GM23338 (cell line): ENCODE results near the gene ELAVL2. TPM values are rescaled to one million over a fixed set of nuclear protein-coding genes. Genes with fewer than 3 reads are reported as not detected.

Experiments
- ATAC-seq: fragments of 200-7000 bp; cut with Tn5 transposase; 3 replicates; pipeline ENCODE4 v1.9.1; 2020
- DNase-seq: peaks from one replicate; pipeline ENCODE4 v3.0.0-alpha.2; 2015; ENCODE audit warnings: low spot score
- H2AFZ ChIP-seq: fragments of 200-600 bp; sonication (generic); 2 replicates; pipeline ENCODE4 v1.8.0; 2016; ENCODE audit warnings: antibody characterized with exemption, mild to moderate bottlenecking, moderate library complexity
- H3F3A ChIP-seq: fragments of 200-600 bp; sonication (generic); replicated peaks from 2 replicates; pipeline ENCODE4 v1.8.0; 2017; ENCODE audit warnings: antibody characterized with exemption, mixed run types, low read depth
- H3K27ac ChIP-seq: fragments of 200-600 bp; sonication (generic); 2 replicates; pipeline ENCODE4 v1.6.1; 2016; ENCODE audit warnings: low read depth
- H3K27me3 ChIP-seq: fragments of 200-600 bp; sonication (generic); 2 replicates; pipeline ENCODE4 v1.8.0; 2016; ENCODE audit warnings: mild to moderate bottlenecking, mixed run types, moderate library complexity; ENCODE audit not compliant: insufficient read depth
- H3K36me3 ChIP-seq: fragments of 200-600 bp; sonication (generic); 2 replicates; pipeline ENCODE4 v1.8.0; 2016; ENCODE audit warnings: mild to moderate bottlenecking; ENCODE audit not compliant: insufficient read depth
- H3K4me1 ChIP-seq: fragments of 200-600 bp; sonication (generic); 2 replicates; pipeline ENCODE4 v1.8.0; 2016; ENCODE audit warnings: mild to moderate bottlenecking, moderate library complexity; ENCODE audit not compliant: insufficient read depth
- H3K4me2 ChIP-seq: fragments of 200-600 bp; sonication (generic); 2 replicates; pipeline ENCODE4 v1.7.1; 2017; ENCODE audit warnings: mixed run types
- H3K4me3 ChIP-seq: fragments of 200-600 bp; sonication (generic); 2 replicates; pipeline ENCODE4 v1.6.1; 2016; ENCODE audit warnings: mixed run types
- H3K79me2 ChIP-seq: fragments of 200-600 bp; sonication (generic); replicated peaks from 2 replicates; pipeline ENCODE4 v1.8.0; 2017; ENCODE audit warnings: mild to moderate bottlenecking; ENCODE audit not compliant: insufficient read depth
- H3K9me2 ChIP-seq: fragments of 200-600 bp; sonication (generic); 2 replicates; pipeline ENCODE4 v1.8.0; 2017; ENCODE audit not compliant: insufficient read depth
- H4K20me1 ChIP-seq: fragments of 200-600 bp; sonication (generic); replicated peaks from 2 replicates; pipeline ENCODE4 v1.8.0; 2017; ENCODE audit warnings: mild to moderate bottlenecking; ENCODE audit not compliant: insufficient read depth
- H3K27ac Mint-ChIP-seq: 2 replicates; pipeline ENCODE4 v1.8.0; 2020; ENCODE audit warnings: inconsistent platforms, mild to moderate bottlenecking, moderate library complexity, mixed read lengths
- H3K27me3 Mint-ChIP-seq: 3 replicates; pipeline ENCODE4 v1.8.0; 2022; ENCODE audit warnings: low read depth, mild to moderate bottlenecking, moderate library complexity, mixed read lengths, inconsistent platforms; ENCODE audit not compliant: insufficient read depth, poor library complexity
- H3K36me3 Mint-ChIP-seq: 3 replicates; pipeline ENCODE4 v1.8.0; 2021; ENCODE audit warnings: low read depth, mild to moderate bottlenecking, inconsistent platforms, moderate library complexity, mixed read lengths
- H3K4me1 Mint-ChIP-seq: 3 replicates; pipeline ENCODE4 v1.8.0; 2020; ENCODE audit warnings: mild to moderate bottlenecking, inconsistent platforms, mixed read lengths
- H3K4me3 Mint-ChIP-seq: 3 replicates; pipeline ENCODE4 v1.8.0; 2021; ENCODE audit warnings: moderate library complexity, mild to moderate bottlenecking, inconsistent platforms, mixed read lengths
- H3K9me3 Mint-ChIP-seq: 3 replicates; pipeline ENCODE4 v1.8.0; 2020; ENCODE audit warnings: moderate library complexity, mild to moderate bottlenecking, inconsistent platforms, mixed read lengths
- CREB1 ChIP-seq: fragments of 250-450 bp; sonication (Bioruptor Pico); IDR thresholded peaks from 2 replicates; pipeline ENCODE4 v1.5.0; 2020; ENCODE audit warnings: low read depth, mild to moderate bottlenecking, moderate library complexity
- CTCF ChIP-seq, 2 experiments: fragments of 200-600 bp in 1 of 2; sonication (generic) in 1 of 2; conservative IDR thresholded peaks; 2 replicates each; pipeline versions ENCODE4 v1.5.1 to v1.6.1; 2016 to 2017; ENCODE audit warnings: antibody characterized with exemption in 2 of 2, low read depth in 2 of 2, mild to moderate bottlenecking in 2 of 2, moderate library complexity in 1 of 2
- EZH2 ChIP-seq: fragments of 200-600 bp; sonication (generic); IDR thresholded peaks from one replicate; pipeline ENCODE4 v1.8.0; 2017; ENCODE audit warnings: antibody characterized with exemption, mild to moderate bottlenecking, low read depth; ENCODE audit not compliant: unreplicated experiment
- EZH2phosphoT487 ChIP-seq: fragments of 200-600 bp; sonication (generic); IDR thresholded peaks from one replicate; pipeline ENCODE4 v1.8.1; 2018; ENCODE audit warnings: antibody characterized with exemption; ENCODE audit not compliant: unreplicated experiment
- JUNB ChIP-seq: IDR thresholded peaks from one replicate; pipeline ENCODE4 v1.6.1; 2016; ENCODE audit warnings: antibody characterized with exemption; ENCODE audit not compliant: unreplicated experiment
- NANOG ChIP-seq: IDR thresholded peaks from 2 replicates; pipeline ENCODE4 v1.6.1; 2016; ENCODE audit warnings: antibody characterized with exemption, borderline replicate concordance
- ZNF114 ChIP-seq: fragments of 250-450 bp; sonication (Bioruptor Pico); IDR thresholded peaks from 2 replicates; pipeline ENCODE4 v1.5.0; 2020; ENCODE audit warnings: mild to moderate bottlenecking, moderate library complexity
- ZNF331 ChIP-seq: fragments of 250-450 bp; sonication (Bioruptor Pico); IDR thresholded peaks from 2 replicates; pipeline ENCODE4 v1.5.0; 2020; ENCODE audit warnings: low read depth, mild to moderate bottlenecking, moderate library complexity
- polyA plus RNA-seq: library from polyadenylated mRNA; unstranded; fragments of >200 nt; fragmentation: Nextera tagmentation; extraction: Ambion mirVana; gene quantifications from 2 replicates; pipeline ENCODE4 v1.2.1, GENCODE V29; 2016
- total RNA-seq: library from RNA; depleted of rRNA; stranded (reverse); fragments of >200 nt; shearing (Covaris generic); gene quantifications from 2 replicates; pipeline ENCODE4 v1.2.3, GENCODE V29; 2014
- TF ChIP-seq, protein P1 (sequence below): IDR thresholded peaks from 2 replicates; pipeline ENCODE4 v1.6.1; 2016; ENCODE audit warnings: antibody characterized with exemption
- TF ChIP-seq, protein P2 (sequence below): IDR thresholded peaks from one replicate; pipeline ENCODE4 v1.6.1; 2018; ENCODE audit warnings: antibody characterized with exemption; ENCODE audit not compliant: unreplicated experiment

The ELAVL2 gene
- total and polyA plus RNA-seq, 2 experiments from 2014 or later = 18.6 to 42.4 TPM

DNA sequence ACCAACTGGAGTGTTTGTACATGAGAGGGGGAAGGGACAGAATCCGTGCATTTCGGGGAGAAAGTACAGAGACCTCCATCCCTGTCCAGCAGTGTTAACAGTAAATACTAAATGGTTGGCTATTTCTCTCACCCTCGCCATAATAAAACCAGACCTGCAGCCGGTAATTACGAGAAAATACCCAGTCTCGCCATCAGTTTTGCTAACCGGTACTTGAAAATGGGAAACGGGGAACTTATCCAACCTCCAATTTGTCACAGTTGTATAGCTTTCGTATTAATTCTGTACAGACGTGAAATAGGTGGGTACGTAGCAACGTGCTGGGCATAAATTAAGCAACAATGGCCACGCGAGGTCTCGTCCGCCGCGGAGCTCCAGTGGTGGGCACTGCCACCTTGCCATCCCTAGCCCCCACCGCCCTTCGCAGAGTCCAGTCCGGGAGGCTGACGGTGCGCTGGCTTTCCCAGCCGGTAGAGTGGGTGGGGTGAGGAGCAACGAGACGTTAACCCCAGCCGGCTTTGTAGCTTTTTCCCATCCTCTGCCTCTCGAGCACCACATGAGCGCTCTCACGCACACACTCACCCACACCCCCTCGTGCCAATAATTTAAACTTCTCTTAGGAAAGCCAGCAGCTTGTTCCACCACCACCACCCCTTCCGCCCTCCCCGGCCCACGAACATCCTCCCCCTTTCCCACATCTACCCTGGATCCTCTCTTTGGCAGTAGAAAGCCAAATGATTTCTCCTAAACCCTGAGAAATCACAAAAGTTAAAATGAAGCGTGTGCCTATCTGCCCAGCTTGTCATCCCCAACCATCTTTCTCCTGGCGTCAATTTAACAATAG is 1.8 kb downstream of the ELAVL2 start:
- Histone ChIP-seq H3K27me3 (peaks cover 54% of the 10 kb centered on the region), H3K4me1 (peaks cover 36% of the 10 kb centered on the region), H3K4me3 (peak overlapping the region; percentile 78), H3K9me2 (no peaks in the 10 kb centered on the region), H3K4me2 (peak overlapping the region; percentile 99), H2AFZ (no peak overlapping the region), H3K36me3 (no peaks in the 10 kb centered on the region), H4K20me1 (no peaks in the 10 kb centered on the region; the same call in none of the 2 replicates), H3K79me2 (peaks cover 48% of the 10 kb centered on the region), H3F3A (no peaks in the 10 kb centered on the region; the same call in 1 of the 2 replicates), H3K27ac (no peak overlapping the region)
- no peak overlapping the region for H3K4me3 Mint-ChIP-seq
- H3K27me3 Mint-ChIP-seq = peaks cover 10% of the 10 kb centered on the region
- H3K9me3 Mint-ChIP-seq = no peaks in the 10 kb centered on the region; the same call in 1 of the 3 replicates
- DNase-seq (no peak), ATAC-seq (no peak)
- H3K27ac Mint-ChIP-seq = no peak overlapping the region
- peaks cover 16% of the 10 kb centered on the region; the same call in 2 of the 3 replicates for H3K4me1 Mint-ChIP-seq
- peak; percentile 40 for TF ChIP-seq EZH2
- TF ChIP-seq, protein P1, sequence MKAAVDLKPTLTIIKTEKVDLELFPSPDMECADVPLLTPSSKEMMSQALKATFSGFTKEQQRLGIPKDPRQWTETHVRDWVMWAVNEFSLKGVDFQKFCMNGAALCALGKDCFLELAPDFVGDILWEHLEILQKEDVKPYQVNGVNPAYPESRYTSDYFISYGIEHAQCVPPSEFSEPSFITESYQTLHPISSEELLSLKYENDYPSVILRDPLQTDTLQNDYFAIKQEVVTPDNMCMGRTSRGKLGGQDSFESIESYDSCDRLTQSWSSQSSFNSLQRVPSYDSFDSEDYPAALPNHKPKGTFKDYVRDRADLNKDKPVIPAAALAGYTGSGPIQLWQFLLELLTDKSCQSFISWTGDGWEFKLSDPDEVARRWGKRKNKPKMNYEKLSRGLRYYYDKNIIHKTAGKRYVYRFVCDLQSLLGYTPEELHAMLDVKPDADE = no peak
- TF ChIP-seq CREB1 (CRISPR knock-in tag) = no peak
- no peaks in the 10 kb centered on the region; the same call in 2 of the 3 replicates for H3K36me3 Mint-ChIP-seq

DNA sequence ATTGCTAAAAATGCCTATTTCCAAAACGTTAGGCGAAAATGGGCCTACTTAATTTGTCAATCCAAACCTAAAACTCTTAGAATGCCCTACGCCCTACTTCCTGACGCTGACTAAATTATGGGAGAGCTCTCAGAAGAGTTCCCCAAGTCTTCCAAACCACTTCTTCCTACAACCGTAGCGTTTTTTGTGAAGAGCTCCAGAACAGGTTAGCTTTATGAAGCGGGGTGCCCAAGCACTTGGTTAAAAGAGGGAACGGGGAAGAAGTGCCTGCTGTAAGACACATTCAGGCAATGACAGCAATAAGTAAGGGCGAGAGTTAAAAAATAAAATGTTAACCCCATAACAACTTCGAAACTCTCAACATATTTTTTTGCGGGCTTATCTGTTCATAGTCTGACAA is 2.8 kb downstream of the ELAVL2 start:
- no peaks in the 10 kb centered on the region for H3K36me3 ChIP-seq
- TF ChIP-seq, protein P2, sequence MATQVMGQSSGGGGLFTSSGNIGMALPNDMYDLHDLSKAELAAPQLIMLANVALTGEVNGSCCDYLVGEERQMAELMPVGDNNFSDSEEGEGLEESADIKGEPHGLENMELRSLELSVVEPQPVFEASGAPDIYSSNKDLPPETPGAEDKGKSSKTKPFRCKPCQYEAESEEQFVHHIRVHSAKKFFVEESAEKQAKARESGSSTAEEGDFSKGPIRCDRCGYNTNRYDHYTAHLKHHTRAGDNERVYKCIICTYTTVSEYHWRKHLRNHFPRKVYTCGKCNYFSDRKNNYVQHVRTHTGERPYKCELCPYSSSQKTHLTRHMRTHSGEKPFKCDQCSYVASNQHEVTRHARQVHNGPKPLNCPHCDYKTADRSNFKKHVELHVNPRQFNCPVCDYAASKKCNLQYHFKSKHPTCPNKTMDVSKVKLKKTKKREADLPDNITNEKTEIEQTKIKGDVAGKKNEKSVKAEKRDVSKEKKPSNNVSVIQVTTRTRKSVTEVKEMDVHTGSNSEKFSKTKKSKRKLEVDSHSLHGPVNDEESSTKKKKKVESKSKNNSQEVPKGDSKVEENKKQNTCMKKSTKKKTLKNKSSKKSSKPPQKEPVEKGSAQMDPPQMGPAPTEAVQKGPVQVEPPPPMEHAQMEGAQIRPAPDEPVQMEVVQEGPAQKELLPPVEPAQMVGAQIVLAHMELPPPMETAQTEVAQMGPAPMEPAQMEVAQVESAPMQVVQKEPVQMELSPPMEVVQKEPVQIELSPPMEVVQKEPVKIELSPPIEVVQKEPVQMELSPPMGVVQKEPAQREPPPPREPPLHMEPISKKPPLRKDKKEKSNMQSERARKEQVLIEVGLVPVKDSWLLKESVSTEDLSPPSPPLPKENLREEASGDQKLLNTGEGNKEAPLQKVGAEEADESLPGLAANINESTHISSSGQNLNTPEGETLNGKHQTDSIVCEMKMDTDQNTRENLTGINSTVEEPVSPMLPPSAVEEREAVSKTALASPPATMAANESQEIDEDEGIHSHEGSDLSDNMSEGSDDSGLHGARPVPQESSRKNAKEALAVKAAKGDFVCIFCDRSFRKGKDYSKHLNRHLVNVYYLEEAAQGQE = no peak
- TF ChIP-seq ZNF331 (CRISPR knock-in tag) = no peak
- no peak for TF ChIP-seq ZNF114 (CRISPR knock-in tag)
- TF ChIP-seq NANOG = no peak
- no peak for TF ChIP-seq CTCF (conservative IDR thresholded peaks at IDR 0.05; ENCODE audit: low read depth in 2 of 2)
- TF ChIP-seq, protein P1 = no peak
- no peak for TF ChIP-seq JUNB
- TF ChIP-seq EZH2phosphoT487 = no peak
- H3K9me2 ChIP-seq = no peaks in the 10 kb centered on the region
- ATAC-seq = no peak
- peaks cover 57% of the 10 kb centered on the region for H3K79me2 ChIP-seq
- H3K27me3 ChIP-seq = peaks cover 47% of the 10 kb centered on the region
- Mint-ChIP-seq H3K9me3 (no peaks in the 10 kb centered on the region; the same call in 1 of the 3 replicates), H3K27me3 (peaks cover 10% of the 10 kb centered on the region), H3K27ac (no peak overlapping the region; the same call in 1 of the 2 replicates), H3K36me3 (no peaks in the 10 kb centered on the region; the same call in 2 of the 3 replicates), H3K4me1 (peaks cover 25% of the 10 kb centered on the region), H3K4me3 (no peak overlapping the region)
- H3K27ac ChIP-seq = no peak overlapping the region
- no peaks in the 10 kb centered on the region; the same call in 1 of the 2 replicates for H3F3A ChIP-seq
- peak overlapping the region; percentile 99 for H3K4me2 ChIP-seq
- DNase-seq = no peak
- no peak overlapping the region for H2AFZ ChIP-seq
- peaks cover 6% of the 10 kb centered on the region for H4K20me1 ChIP-seq
- peaks cover 40% of the 10 kb centered on the region for H3K4me1 ChIP-seq
- H3K4me3 ChIP-seq = peak overlapping the region; percentile 78
